KMS-11 (cell line): ENCODE results near the gene LTBP2.
A peak's percentile ranks its signal among the peaks of the same experiment; 100 is the strongest.

Experiments
- H2AFZ ChIP-seq: fragments of 200-600 bp; sonication (generic); 2 replicates; pipeline ENCODE4 v1.6.1; 2016; ENCODE audit warnings: antibody characterized with exemption, mixed run types, low read depth
- H3K27ac ChIP-seq: fragments of 200-600 bp; sonication (generic); 2 replicates; pipeline ENCODE4 v1.6.1; 2016; ENCODE audit warnings: mild to moderate bottlenecking, mixed run types
- H3K27me3 ChIP-seq: fragments of 200-600 bp; sonication (generic); 2 replicates; pipeline ENCODE4 v1.6.1; 2017; ENCODE audit warnings: mild to moderate bottlenecking, low read depth, mixed run types, moderate library complexity; ENCODE audit not compliant: insufficient read depth
- H3K36me3 ChIP-seq: fragments of 200-600 bp; sonication (generic); 2 replicates; pipeline ENCODE4 v1.6.1; 2017; ENCODE audit warnings: mild to moderate bottlenecking, mixed run types; ENCODE audit not compliant: insufficient read depth
- H3K4me1 ChIP-seq: fragments of 200-600 bp; sonication (generic); 2 replicates; pipeline ENCODE4 v1.6.1; 2016; ENCODE audit warnings: mild to moderate bottlenecking, low read depth, mixed run types; ENCODE audit not compliant: poor library complexity, severe bottlenecking
- H3K4me2 ChIP-seq: fragments of 200-600 bp; sonication (generic); 2 replicates; pipeline ENCODE4 v1.7.0; 2016; ENCODE audit warnings: mild to moderate bottlenecking, mixed run types
- H3K4me3 ChIP-seq: fragments of 200-600 bp; sonication (generic); IDR thresholded peaks from 2 replicates; pipeline ENCODE4 v1.6.1; 2017; ENCODE audit warnings: low read depth, low read length, mixed read lengths; ENCODE audit not compliant: insufficient read depth
- H3K79me2 ChIP-seq: fragments of 200-600 bp; sonication (generic); 2 replicates; pipeline ENCODE4 v1.6.1; 2016; ENCODE audit warnings: low read depth, mixed run types; ENCODE audit not compliant: insufficient read depth
- H3K9ac ChIP-seq: fragments of 200-600 bp; sonication (generic); 2 replicates; pipeline ENCODE4 v1.6.1; 2016; ENCODE audit warnings: mild to moderate bottlenecking, mixed run types
- H4K20me1 ChIP-seq: fragments of 200-600 bp; sonication (generic); 2 replicates; pipeline ENCODE4 v1.6.1; 2016; ENCODE audit warnings: mild to moderate bottlenecking, mixed run types; ENCODE audit not compliant: insufficient read depth
- CTCF ChIP-seq: fragments of 200-600 bp; sonication (generic); conservative IDR thresholded peaks from 2 replicates; pipeline ENCODE4 v1.6.1; 2017; ENCODE audit warnings: low read depth, mild to moderate bottlenecking, antibody characterized with exemption, low read length, moderate library complexity, mixed read lengths

The LTBP2 gene

GRCh38 chr14:74574706-74575105 is 37.3 kb downstream of the LTBP2 start:
- no peak overlapping the region for H3K27ac ChIP-seq
- H3K4me2 ChIP-seq, result no peak overlapping the region
- H2AFZ ChIP-seq, result no peak overlapping the region
- H3K79me2 ChIP-seq, result no peaks in the 10 kb centered on the region
- no peaks in the 10 kb centered on the region for H4K20me1 ChIP-seq
- H3K27me3 ChIP-seq, result no peaks in the 10 kb centered on the region
- H3K9ac ChIP-seq, result no peak overlapping the region
- peaks cover 14% of the 10 kb centered on the region for H3K4me1 ChIP-seq
- no peak for TF ChIP-seq CTCF
- H3K4me3 ChIP-seq, result no peak overlapping the region
- no peaks in the 10 kb centered on the region for H3K36me3 ChIP-seq

- H3K4me2 ChIP-seq, result no peak overlapping the region
Measured at GRCh38 chr14:74574090-74574433, 38.0 kb downstream of the LTBP2 start.

GRCh38 chr14:74573421-74574089 is 38.5 kb downstream of the LTBP2 start:
- Histone ChIP-seq H3K27ac (no peak overlapping the region), H3K36me3 (no peaks in the 10 kb centered on the region), H3K4me2 (no peak overlapping the region), H4K20me1 (no peaks in the 10 kb centered on the region), H3K9ac (no peak overlapping the region), H3K79me2 (no peaks in the 10 kb centered on the region), H3K4me3 (no peak overlapping the region), H2AFZ (no peak overlapping the region), H3K27me3 (no peaks in the 10 kb centered on the region), H3K4me1 (peaks cover 14% of the 10 kb centered on the region)
- TF ChIP-seq CTCF, result no peak

More at GRCh38 chr14:74574090-74574433, 38.0 kb downstream of the LTBP2 start:
- no peak for TF ChIP-seq CTCF
- peaks cover 14% of the 10 kb centered on the region for H3K4me1 ChIP-seq
- no peaks in the 10 kb centered on the region for H3K27me3 ChIP-seq
- H3K4me3 ChIP-seq, result no peak overlapping the region
- H3K36me3 ChIP-seq, result no peaks in the 10 kb centered on the region
- H4K20me1 ChIP-seq, result no peaks in the 10 kb centered on the region
- no peak overlapping the region for H3K9ac ChIP-seq
- H3K79me2 ChIP-seq, result no peaks in the 10 kb centered on the region
- H2AFZ ChIP-seq, result no peak overlapping the region
- H3K27ac ChIP-seq, result no peak overlapping the region

GRCh38 chr14:74572726-74573301 is 39.2 kb downstream of the LTBP2 start:
- peak overlapping the region; percentile 52; the same call in 1 of the 2 replicates for H2AFZ ChIP-seq
- H3K4me3 ChIP-seq, result no peak overlapping the region
- no peaks in the 10 kb centered on the region for H3K79me2 ChIP-seq
- H3K9ac ChIP-seq, result no peak overlapping the region
- no peak for TF ChIP-seq CTCF
- H3K36me3 ChIP-seq, result no peaks in the 10 kb centered on the region
- H3K27ac ChIP-seq, result no peak overlapping the region
- no peaks in the 10 kb centered on the region for H4K20me1 ChIP-seq
- no peaks in the 10 kb centered on the region for H3K27me3 ChIP-seq
- H3K4me1 ChIP-seq, result peaks cover 14% of the 10 kb centered on the region
- H3K4me2 ChIP-seq, result no peak overlapping the region; the same call in 1 of the 2 replicates
